Measurements from ENCODE around the gene PRKD1.

Gene PRKD1

DNA sequence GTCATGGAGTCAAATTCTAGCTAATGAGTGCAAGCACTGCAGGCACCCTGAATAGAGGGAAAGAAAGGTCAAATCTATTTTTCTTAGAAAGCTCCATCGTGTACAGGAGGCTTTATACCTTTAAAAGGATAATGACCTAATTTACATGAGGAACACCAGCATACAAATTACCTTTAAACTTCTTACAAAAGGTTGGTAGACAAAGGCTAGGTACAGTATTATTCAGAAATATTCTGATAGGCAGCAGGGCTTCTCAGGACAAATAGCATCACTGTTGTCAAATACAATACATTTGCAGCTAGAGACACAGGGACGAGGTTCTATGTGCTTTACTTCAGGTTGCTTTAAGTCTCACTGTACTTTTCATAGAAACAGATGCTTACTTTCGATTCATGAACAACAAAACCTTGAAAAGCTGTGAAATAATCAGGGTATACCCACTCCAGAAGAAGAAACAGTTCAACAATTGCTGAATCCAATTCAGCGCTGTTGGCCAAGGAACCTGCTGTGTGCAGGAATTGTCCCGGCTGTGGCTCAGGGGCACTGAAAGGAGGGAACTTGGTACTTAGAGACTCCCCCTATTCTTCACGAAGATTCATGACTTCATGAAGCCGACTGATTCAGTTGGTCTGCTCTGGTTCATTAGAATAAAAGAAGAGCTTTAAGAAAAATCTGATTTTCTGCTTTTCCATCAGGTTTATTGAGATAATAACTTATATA is 252.9 kb downstream of the PRKD1 start:
- no peaks in the 10 kb centered on the region for H3K4me1 ChIP-seq (ENCODE audit: control insufficient read depth in 2 of 2, insufficient read depth in 2 of 2, low read length in 2 of 2)

DNA sequence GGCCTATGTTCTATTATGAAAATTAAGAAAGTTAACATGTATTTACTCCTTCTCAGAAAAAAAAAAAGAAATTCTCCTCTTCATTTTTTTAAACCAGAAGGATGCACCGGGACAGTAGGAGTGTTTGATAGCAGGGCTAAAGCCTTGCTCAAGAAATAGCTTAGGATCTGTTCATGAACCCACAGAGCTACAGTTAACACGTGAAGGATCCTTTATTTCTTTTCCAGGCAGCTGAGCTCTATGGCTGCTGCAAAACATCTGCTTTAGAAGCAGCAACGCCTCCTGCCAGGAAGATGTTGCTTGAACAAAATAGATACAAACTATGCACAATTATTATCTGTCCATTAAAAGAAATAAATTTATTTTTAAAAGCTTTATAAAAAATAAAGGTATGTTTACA is 254.8 kb downstream of the PRKD1 start:
- H3K9ac ChIP-seq (ENCODE audit: low read depth in 1 of 2, low read length in 2 of 2) = no peak overlapping the region
- H3K9me3 ChIP-seq (ENCODE audit: control insufficient read depth in 2 of 2, low read length in 2 of 2) = no peaks in the 10 kb centered on the region
- H3K4me3 ChIP-seq (ENCODE audit: low read length in 2 of 2) = no peak overlapping the region
- no peaks in the 10 kb centered on the region for H3K36me3 ChIP-seq (ENCODE audit: control insufficient read depth in 2 of 2, insufficient read depth in 2 of 2, low read length in 2 of 2)
- H3K27me3 ChIP-seq (ENCODE audit: control insufficient read depth in 2 of 2, insufficient read depth in 2 of 2, low read length in 2 of 2) = no peaks in the 10 kb centered on the region
- H3K4me1 ChIP-seq (ENCODE audit: control insufficient read depth in 2 of 2, insufficient read depth in 2 of 2, low read length in 2 of 2) = no peaks in the 10 kb centered on the region
- H3K27ac ChIP-seq (ENCODE audit: low read depth in 2 of 2, low read length in 2 of 2) = no peak overlapping the region

More for the DNA sequence above, 252.9 kb downstream of the PRKD1 start:
- no peaks in the 10 kb centered on the region for H3K36me3 ChIP-seq (ENCODE audit: control insufficient read depth in 2 of 2, insufficient read depth in 2 of 2, low read length in 2 of 2)
- no peak overlapping the region for H3K4me3 ChIP-seq (ENCODE audit: low read length in 2 of 2)
- H3K27me3 ChIP-seq (ENCODE audit: control insufficient read depth in 2 of 2, insufficient read depth in 2 of 2, low read length in 2 of 2) = no peaks in the 10 kb centered on the region
- H3K9me3 ChIP-seq (ENCODE audit: control insufficient read depth in 2 of 2, low read length in 2 of 2) = no peaks in the 10 kb centered on the region
- no peak overlapping the region for H3K9ac ChIP-seq (ENCODE audit: low read depth in 1 of 2, low read length in 2 of 2)
- H3K27ac ChIP-seq (ENCODE audit: low read depth in 2 of 2, low read length in 2 of 2) = no peak overlapping the region

DNA sequence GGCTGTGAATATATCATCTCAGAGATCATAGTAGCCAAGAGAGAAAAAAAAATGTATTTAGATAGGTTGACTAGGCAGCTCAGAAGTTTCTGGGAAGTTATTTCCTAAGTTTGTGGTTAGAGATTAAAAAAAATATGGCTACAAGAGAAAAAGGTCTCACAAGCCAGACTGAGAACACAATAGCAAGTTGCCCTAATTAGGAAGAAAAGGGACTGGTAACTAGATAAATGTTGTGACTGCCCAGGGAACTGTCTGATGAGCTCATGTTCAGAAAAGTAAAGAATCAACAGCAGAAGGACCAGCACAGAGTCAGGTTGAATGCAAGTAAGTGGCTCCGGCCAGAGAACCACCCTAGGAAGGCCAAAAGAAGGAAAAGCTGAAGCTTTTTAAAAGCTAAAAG is 256.6 kb downstream of the PRKD1 start:
- H3K9ac ChIP-seq (ENCODE audit: low read depth in 1 of 2, low read length in 2 of 2) = no peak overlapping the region
- no peak overlapping the region for H3K4me3 ChIP-seq (ENCODE audit: low read length in 2 of 2)
- no peak overlapping the region for H3K27ac ChIP-seq (ENCODE audit: low read depth in 2 of 2, low read length in 2 of 2)
- no peaks in the 10 kb centered on the region for H3K9me3 ChIP-seq (ENCODE audit: control insufficient read depth in 2 of 2, low read length in 2 of 2)
- no peaks in the 10 kb centered on the region for H3K4me1 ChIP-seq (ENCODE audit: control insufficient read depth in 2 of 2, insufficient read depth in 2 of 2, low read length in 2 of 2)
- H3K36me3 ChIP-seq (ENCODE audit: control insufficient read depth in 2 of 2, insufficient read depth in 2 of 2, low read length in 2 of 2) = no peaks in the 10 kb centered on the region
- H3K27me3 ChIP-seq (ENCODE audit: control insufficient read depth in 2 of 2, insufficient read depth in 2 of 2, low read length in 2 of 2) = no peaks in the 10 kb centered on the region

DNA sequence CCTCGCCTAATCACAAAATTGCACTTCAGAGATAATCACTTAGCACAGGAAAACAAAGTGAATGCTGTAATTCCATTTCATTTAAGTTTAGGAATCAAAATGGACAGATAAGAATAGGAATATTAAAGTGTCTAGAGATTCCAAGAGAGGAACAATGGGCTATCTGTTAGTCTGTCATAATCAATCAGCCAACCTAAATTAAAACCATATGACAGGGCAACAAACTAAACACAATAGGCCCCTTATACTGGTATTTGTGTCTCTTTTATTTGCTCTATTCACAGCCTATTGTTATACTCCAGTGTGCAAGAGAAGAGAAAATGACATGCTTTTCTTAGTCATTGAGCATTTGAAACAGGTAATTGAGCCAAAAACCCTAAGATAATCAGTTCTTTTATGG is 259.4 kb downstream of the PRKD1 start:
- H3K27ac ChIP-seq (ENCODE audit: low read depth in 2 of 2, low read length in 2 of 2) = no peak overlapping the region
- no peaks in the 10 kb centered on the region for H3K27me3 ChIP-seq (ENCODE audit: control insufficient read depth in 2 of 2, insufficient read depth in 2 of 2, low read length in 2 of 2)
- no peaks in the 10 kb centered on the region for H3K9me3 ChIP-seq (ENCODE audit: control insufficient read depth in 2 of 2, low read length in 2 of 2)
- no peaks in the 10 kb centered on the region for H3K4me1 ChIP-seq (ENCODE audit: control insufficient read depth in 2 of 2, insufficient read depth in 2 of 2, low read length in 2 of 2)
- no peak overlapping the region for H3K9ac ChIP-seq (ENCODE audit: low read depth in 1 of 2, low read length in 2 of 2)
- no peak overlapping the region for H3K4me3 ChIP-seq (ENCODE audit: low read length in 2 of 2)
- H3K36me3 ChIP-seq (ENCODE audit: control insufficient read depth in 2 of 2, insufficient read depth in 2 of 2, low read length in 2 of 2) = no peaks in the 10 kb centered on the region

DNA sequence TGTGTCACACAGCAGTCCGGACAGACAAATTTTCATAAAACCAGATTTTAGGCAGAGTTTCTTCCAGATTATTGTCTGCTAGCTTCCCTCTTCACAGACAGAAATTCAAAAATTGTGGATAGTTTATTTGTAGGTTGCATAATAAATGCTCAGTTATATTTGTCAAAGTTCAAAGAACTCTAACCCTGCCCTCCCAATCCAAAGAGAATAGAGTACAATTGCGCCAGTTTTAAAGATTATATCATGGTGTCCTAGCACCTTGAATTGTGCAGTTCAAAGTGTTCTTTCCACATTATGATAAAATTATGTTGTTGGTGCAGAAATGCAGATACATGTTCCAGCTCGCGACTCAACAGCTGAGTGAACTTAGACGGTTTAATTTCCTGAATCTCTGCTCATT is 263.1 kb downstream of the PRKD1 start:
- Histone ChIP-seq H3K27me3 (ENCODE audit: control insufficient read depth in 2 of 2, insufficient read depth in 2 of 2, low read length in 2 of 2) (no peaks in the 10 kb centered on the region), H3K27ac (ENCODE audit: low read depth in 2 of 2, low read length in 2 of 2) (no peak overlapping the region), H3K4me1 (ENCODE audit: control insufficient read depth in 2 of 2, insufficient read depth in 2 of 2, low read length in 2 of 2) (no peaks in the 10 kb centered on the region), H3K4me3 (ENCODE audit: low read length in 2 of 2) (no peak overlapping the region), H3K9ac (ENCODE audit: low read depth in 1 of 2, low read length in 2 of 2) (no peak overlapping the region), H3K9me3 (ENCODE audit: control insufficient read depth in 2 of 2, low read length in 2 of 2) (no peaks in the 10 kb centered on the region), H3K36me3 (ENCODE audit: control insufficient read depth in 2 of 2, insufficient read depth in 2 of 2, low read length in 2 of 2) (no peaks in the 10 kb centered on the region)

DNA sequence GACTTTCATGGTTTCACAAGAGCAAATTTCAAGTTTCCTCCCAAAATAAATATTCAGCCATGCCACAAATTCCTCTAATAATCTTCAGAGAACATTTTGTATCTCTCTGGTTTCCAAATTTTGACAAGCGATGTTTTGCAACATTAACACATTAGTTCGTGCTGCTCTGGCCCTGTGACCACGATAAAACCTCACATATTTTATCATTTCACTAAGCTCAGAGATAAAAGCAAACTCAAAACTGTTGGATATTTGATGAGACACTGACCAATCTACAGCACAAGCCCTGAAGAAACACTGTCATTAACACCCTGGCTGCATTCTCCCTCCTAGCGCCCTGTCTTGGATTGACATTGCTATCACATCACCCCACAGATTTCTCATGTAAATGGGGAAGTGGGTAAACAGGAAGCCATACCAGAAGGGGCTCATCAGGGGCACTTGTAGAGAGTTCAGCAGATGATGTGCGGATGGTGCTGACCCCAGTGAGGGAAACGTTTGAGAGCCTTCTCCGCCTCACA is 264.3 kb downstream of the PRKD1 start:
- Histone ChIP-seq H3K27ac (ENCODE audit: low read depth in 2 of 2, low read length in 2 of 2) (no peak overlapping the region), H3K36me3 (ENCODE audit: control insufficient read depth in 2 of 2, insufficient read depth in 2 of 2, low read length in 2 of 2) (no peaks in the 10 kb centered on the region), H3K4me1 (ENCODE audit: control insufficient read depth in 2 of 2, insufficient read depth in 2 of 2, low read length in 2 of 2) (no peaks in the 10 kb centered on the region), H3K9ac (ENCODE audit: low read depth in 1 of 2, low read length in 2 of 2) (no peak overlapping the region), H3K27me3 (ENCODE audit: control insufficient read depth in 2 of 2, insufficient read depth in 2 of 2, low read length in 2 of 2) (no peaks in the 10 kb centered on the region), H3K9me3 (ENCODE audit: control insufficient read depth in 2 of 2, low read length in 2 of 2) (no peaks in the 10 kb centered on the region), H3K4me3 (ENCODE audit: low read length in 2 of 2) (no peak overlapping the region)

DNA sequence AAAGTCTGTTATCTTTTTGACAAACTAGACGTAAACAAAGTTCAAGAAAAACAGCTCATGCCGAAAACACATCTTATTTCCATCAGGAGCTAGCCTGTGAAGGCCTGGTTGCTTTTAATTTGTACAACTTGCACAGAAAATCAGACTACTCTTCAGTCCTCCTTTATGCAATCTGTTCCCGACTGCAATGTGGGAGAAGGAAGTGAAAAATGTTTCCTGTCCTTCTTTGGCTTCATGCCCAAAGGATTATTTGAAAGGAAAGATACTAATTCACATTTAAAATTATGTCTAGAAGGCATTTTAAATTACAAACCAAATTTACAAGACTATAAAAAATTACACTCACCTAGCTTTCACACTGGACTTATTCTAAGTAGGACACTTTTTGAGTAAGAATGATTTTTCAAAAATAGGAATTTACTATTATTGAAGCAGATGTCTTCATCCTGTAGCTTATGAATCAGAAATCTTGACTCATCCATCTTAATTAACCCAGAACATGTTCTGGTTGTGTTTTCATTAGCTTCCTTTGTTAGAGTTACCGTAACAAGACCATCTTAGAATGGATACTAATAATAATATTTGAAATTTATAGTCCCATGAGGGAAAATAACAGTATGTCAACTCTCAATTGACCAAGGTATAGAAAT is 272.6 kb downstream of the PRKD1 start:
- Histone ChIP-seq H3K9me3 (ENCODE audit: control insufficient read depth in 2 of 2, low read length in 2 of 2) (no peaks in the 10 kb centered on the region), H3K9ac (ENCODE audit: low read depth in 1 of 2, low read length in 2 of 2) (no peak overlapping the region), H3K36me3 (ENCODE audit: control insufficient read depth in 2 of 2, insufficient read depth in 2 of 2, low read length in 2 of 2) (no peaks in the 10 kb centered on the region), H3K27ac (ENCODE audit: low read depth in 2 of 2, low read length in 2 of 2) (no peak overlapping the region), H3K4me1 (ENCODE audit: control insufficient read depth in 2 of 2, insufficient read depth in 2 of 2, low read length in 2 of 2) (no peaks in the 10 kb centered on the region), H3K27me3 (ENCODE audit: control insufficient read depth in 2 of 2, insufficient read depth in 2 of 2, low read length in 2 of 2) (no peaks in the 10 kb centered on the region), H3K4me3 (ENCODE audit: low read length in 2 of 2) (no peak overlapping the region)

DNA sequence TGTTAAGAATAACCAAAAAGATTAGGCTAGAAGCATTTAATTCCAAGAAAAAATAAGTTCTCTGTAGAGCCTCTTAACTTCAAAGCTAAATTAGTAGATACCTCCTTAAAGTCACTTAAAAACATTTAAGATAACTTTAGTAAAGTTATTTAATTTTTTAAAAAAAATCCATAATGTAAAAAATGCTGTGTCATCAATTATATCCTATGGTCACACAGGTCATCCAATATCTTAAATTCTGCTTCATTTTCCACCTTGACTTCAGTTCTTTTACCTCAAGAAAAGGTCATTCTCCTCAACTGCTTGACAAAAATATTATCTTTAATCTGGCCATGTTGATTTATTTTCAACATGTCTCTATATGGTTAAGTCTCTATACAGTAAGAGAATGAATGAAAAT is 274.3 kb downstream of the PRKD1 start:
- Histone ChIP-seq H3K36me3 (ENCODE audit: control insufficient read depth in 2 of 2, insufficient read depth in 2 of 2, low read length in 2 of 2) (no peaks in the 10 kb centered on the region), H3K4me3 (ENCODE audit: low read length in 2 of 2) (no peak overlapping the region), H3K9me3 (ENCODE audit: control insufficient read depth in 2 of 2, low read length in 2 of 2) (no peaks in the 10 kb centered on the region), H3K27me3 (ENCODE audit: control insufficient read depth in 2 of 2, insufficient read depth in 2 of 2, low read length in 2 of 2) (no peaks in the 10 kb centered on the region), H3K27ac (ENCODE audit: low read depth in 2 of 2, low read length in 2 of 2) (no peak overlapping the region), H3K9ac (ENCODE audit: low read depth in 1 of 2, low read length in 2 of 2) (no peak overlapping the region), H3K4me1 (ENCODE audit: control insufficient read depth in 2 of 2, insufficient read depth in 2 of 2, low read length in 2 of 2) (no peaks in the 10 kb centered on the region)

DNA sequence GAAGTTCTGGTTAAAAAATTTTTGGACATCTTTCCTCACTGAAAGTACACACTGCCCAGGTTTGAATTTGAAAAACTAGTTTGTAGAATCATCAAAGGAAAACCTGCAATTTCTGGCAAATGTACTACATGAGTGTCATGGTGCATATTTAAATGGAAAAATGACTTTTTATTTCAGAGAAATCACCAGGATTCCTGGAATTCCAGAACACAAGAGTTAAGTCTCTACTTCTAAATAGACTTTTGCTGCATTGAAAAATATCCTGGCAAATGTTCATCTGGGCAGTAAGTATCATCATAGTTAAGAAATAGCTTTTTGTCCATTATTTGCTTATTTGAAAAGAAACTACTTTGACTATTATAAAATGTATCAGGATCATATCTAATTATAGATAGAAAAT is 275.1 kb downstream of the PRKD1 start:
- H3K27me3 ChIP-seq (ENCODE audit: control insufficient read depth in 2 of 2, insufficient read depth in 2 of 2, low read length in 2 of 2) = no peaks in the 10 kb centered on the region
- H3K36me3 ChIP-seq (ENCODE audit: control insufficient read depth in 2 of 2, insufficient read depth in 2 of 2, low read length in 2 of 2) = no peaks in the 10 kb centered on the region
- H3K9ac ChIP-seq (ENCODE audit: low read depth in 1 of 2, low read length in 2 of 2) = no peak overlapping the region
- H3K4me3 ChIP-seq (ENCODE audit: low read length in 2 of 2) = no peak overlapping the region
- H3K9me3 ChIP-seq (ENCODE audit: control insufficient read depth in 2 of 2, low read length in 2 of 2) = peaks cover 0 to 2% of the 10 kb centered on the region in 2 donors
- no peak overlapping the region for H3K27ac ChIP-seq (ENCODE audit: low read depth in 2 of 2, low read length in 2 of 2)
- H3K4me1 ChIP-seq (ENCODE audit: control insufficient read depth in 2 of 2, insufficient read depth in 2 of 2, low read length in 2 of 2) = no peaks in the 10 kb centered on the region

DNA sequence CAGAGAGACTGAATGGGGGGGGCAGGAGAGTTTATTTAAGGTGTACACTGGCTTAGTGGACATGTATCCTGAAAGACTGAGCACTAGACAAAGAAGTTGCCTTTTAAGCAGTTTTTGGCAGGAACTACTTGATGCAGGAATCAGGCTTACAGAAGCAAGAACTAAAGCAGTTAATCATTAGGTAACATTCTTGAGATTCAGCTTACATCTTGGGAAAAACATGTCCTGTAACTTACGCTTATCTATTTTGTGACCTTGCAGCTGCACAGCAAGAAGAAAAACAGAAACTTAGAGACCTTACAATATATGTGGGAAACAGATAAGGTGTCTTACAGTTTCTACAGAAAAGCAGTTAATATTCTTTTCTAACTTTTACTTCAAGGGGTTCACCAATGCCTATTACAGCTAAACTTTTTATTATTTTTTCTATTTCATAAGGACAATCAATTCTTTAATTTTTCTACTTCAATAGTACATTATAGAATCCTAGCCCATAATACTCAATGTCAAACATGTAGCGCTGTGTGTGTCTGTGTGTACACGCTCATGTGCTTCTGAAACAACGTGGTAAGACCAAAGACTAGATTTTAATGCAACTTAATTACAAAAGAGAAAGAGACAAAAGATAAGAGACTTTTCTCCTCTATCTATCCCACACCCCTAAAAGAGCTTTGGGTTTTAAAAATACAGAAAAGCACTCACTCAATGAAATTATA is 276.9 kb downstream of the PRKD1 start:
- Histone ChIP-seq H3K36me3 (ENCODE audit: control insufficient read depth in 2 of 2, insufficient read depth in 2 of 2, low read length in 2 of 2) (no peaks in the 10 kb centered on the region), H3K9ac (ENCODE audit: low read depth in 1 of 2, low read length in 2 of 2) (no peak overlapping the region), H3K4me1 (ENCODE audit: control insufficient read depth in 2 of 2, insufficient read depth in 2 of 2, low read length in 2 of 2) (no peaks in the 10 kb centered on the region), H3K27me3 (ENCODE audit: control insufficient read depth in 2 of 2, insufficient read depth in 2 of 2, low read length in 2 of 2) (no peaks in the 10 kb centered on the region), H3K27ac (ENCODE audit: low read depth in 2 of 2, low read length in 2 of 2) (no peak overlapping the region), H3K4me3 (ENCODE audit: low read length in 2 of 2) (no peak overlapping the region), H3K9me3 (ENCODE audit: control insufficient read depth in 2 of 2, low read length in 2 of 2) (peaks cover 0 to 5% of the 10 kb centered on the region in 2 donors)

All from mucosa of rectum (tissue), 2 donors.